GM12801 (cell line): ENCODE results near the gene HBP1.

Source experiments
- CTCF ChIP-seq: IDR thresholded peaks from one replicate; pipeline ENCODE4 v1.5.1; 2011; ENCODE audit warnings: control low read depth; ENCODE audit not compliant: insufficient read length; ENCODE audit errors: extremely low read depth

HBP1 gene

GRCh38 chr7:107130487-107131220, 38.1 kb upstream of the HBP1 start:
- no peak for TF ChIP-seq CTCF

- TF ChIP-seq CTCF: no peak
Measured at GRCh38 chr7:107133396-107133795, 35.4 kb upstream of the HBP1 start.

GRCh38 chr7:107138696-107139420, 29.9 kb upstream of the HBP1 start:
- TF ChIP-seq CTCF: no peak

GRCh38 chr7:107145067-107145838, 23.6 kb upstream of the HBP1 start:
- TF ChIP-seq CTCF: no peak

- TF ChIP-seq CTCF: no peak
Measured at GRCh38 chr7:107147464-107148393, 21.1 kb upstream of the HBP1 start.

- TF ChIP-seq CTCF: no peak
Measured at GRCh38 chr7:107148721-107149120, 20.1 kb upstream of the HBP1 start.

GRCh38 chr7:107149863-107150262, 18.9 kb upstream of the HBP1 start:
- no peak for TF ChIP-seq CTCF
